OCI-M1 (cell line): ENCODE data around the gene SPEG.

Experiments used
- DNase-seq: peaks from one replicate; lab custom pipeline; 2025; lab: John Stamatoyannopoulos, UW

The SPEG gene

DNA sequence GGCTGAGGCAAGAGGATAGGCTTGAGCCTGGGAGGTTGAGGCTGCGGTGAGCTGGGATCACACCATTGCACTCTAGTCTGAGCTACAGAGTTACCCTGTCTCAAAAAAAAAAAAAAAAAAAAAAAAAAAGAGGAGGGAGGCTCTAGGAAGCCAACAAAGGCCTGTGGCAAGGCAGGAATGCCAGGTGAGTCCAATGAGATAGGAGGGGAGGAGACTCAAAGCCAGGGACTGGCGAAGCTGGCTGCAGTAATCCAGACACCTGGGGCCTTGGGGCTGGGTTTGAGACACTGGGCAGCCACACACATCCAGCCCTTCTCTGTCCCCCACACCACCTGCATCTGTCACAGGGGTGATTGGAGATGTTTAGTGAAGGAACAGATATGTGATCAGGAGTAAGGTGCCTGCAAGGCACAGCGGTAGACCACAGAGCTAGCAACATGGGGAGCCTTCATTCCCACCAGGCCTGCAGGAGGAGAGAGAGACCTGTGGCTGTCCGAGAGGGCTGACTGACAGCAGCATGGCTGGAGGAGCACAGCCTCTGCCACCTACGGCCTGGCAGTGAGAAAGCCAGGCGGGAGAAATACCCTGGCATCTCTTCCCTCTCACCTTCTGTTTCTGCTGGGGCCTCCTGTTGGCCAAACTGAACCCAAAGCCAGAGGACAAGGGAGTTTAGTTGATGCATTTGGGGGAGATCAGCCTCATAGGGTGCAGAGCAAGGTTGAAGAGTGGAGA is 99.5 kb downstream of the SPEG start:
- DNase-seq = no peak

DNA sequence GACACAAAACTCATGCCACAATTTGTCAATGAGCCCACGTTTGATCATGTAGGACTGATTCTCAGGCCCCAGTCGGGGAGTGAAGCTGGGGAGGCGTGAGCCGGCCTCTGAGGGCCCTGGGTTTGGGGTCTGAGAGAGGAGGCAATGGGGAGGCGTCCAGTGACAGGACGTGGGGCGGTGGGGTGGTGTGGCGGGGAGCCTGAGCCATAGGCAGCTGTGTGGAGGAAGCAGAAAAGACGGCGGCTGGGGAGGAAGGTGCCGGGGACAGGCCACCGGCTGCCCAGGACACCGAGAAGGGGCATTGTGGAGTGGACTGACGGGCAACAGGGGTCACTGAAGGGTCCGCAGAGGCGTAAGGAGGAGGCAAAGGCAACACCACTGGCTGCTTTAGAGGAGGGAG is 101.8 kb downstream of the SPEG start:
- no peak for DNase-seq

DNA sequence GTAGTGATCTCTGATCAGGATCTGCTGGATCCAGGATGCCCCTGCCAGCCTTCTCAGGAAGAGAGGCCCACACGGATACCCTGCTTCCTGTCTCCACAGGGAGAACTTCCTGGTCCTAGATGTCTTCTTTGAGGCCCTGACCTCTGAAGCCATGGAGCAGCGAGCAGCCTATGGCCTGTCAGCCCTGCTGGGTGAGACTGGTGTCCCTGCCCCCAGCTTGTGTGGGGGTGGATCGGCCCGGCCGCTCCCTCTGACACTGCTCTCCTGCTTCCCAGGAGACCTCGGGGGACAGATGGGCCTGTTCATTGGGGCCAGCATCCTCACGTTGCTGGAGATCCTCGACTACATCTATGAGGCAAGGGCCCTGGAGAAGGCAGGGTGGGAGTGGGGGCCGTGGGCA is 102.3 kb downstream of the SPEG start:
- no peak for DNase-seq

DNA sequence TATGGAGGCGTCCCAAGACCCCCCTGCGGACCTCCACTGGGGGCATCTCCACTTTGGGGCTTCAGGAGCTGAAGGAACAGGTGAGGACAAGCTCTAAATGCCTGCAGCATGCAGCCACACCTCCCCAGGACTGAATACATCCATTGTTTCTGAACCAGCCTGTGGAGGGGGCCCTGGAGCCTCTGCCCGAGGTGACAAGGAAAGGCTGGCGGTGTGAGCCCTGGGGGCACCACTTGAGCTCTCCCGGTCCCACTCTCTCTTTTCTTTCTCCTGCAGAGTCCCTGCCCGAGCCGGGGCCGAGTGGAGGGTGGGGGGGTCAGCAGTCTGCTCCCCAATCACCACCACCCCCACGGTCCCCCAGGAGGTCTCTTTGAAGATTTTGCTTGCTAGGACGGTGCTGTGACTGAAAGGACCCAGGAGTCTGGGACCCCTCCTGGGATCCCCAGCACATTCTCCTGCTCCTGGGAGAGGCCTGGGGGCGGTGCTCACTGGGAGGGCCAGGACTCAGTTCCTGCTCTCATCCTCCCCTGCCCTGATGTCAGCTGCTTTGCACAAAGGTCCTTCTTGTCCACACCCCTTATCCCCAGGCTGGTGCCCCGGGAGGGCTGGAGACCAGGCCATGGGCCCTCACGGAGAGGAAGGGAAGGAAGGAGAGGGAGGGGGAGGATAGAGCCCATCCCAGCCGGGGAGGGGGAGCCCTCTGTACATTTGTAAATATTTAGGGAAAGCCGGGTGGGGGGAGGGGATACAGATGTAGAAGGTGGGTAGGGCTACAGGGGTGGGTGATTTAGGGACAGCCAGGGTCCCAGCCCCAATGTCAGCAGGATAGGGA is 103.2 kb downstream of the SPEG start:
- no peak for DNase-seq

DNA sequence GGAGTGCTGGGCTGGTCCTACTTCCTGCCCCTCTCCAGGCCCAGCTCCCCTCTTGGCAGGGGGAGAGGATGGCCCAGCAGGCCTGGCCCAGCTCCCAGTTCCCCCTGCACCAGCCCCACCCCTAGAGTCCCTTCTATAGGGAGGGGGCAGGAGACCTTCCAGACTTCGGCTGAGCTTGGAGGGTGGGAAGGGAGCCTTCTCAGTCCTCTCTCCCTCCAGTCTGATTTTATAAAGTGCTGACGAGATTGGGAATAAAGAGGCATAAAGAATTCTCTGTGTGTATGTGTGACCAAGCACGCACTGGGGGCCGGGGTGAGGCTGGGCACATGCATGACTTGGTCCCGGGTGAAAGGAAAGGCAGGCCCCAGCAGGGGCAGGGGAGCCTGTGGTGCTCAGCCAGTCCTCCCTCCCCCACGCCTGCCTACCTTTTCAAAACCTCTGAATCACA is 103.9 kb downstream of the SPEG start:
- DNase-seq = no peak

DNA sequence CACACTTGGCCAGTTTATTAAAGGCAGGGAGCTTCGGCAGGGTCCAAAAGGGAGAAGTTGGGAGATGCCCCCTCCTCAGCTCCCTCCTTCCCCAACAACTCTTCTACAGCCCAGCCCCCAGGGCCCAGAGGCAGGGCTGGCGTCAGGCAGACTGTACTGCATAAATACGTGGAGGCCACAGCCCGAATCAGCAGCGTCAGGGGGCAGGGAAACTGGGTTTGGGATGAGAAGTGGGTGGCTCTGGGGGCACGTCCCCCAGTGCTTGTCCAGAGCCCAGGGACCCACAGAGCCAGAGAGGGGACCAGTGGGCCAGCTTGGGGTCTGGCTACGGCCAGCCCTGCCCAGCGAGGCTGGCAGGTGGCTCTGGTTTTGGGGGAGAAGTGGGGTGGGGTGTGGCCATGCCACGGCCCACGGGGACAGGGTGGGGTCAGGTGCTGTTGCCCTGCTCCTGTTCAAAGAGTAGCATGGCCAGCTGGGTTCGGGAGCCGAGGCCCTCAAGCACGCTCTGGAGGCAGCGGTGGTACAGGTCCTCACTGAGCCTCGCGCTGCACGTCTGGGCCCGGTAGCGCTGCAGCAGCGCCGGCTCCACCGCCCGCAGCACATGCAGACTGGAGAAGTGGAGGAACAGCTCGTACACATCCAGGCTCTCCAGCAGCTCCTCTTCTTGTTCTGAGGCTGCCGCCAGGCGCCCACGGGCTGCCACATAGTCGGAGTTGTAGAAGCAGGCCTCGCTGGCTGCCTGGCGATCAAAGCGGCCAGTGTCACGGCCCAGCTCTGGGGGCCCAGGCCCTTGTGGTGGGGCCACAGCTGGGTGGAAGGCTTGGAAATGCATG is 104.5 kb downstream of the SPEG start:
- DNase-seq = no peak

DNA sequence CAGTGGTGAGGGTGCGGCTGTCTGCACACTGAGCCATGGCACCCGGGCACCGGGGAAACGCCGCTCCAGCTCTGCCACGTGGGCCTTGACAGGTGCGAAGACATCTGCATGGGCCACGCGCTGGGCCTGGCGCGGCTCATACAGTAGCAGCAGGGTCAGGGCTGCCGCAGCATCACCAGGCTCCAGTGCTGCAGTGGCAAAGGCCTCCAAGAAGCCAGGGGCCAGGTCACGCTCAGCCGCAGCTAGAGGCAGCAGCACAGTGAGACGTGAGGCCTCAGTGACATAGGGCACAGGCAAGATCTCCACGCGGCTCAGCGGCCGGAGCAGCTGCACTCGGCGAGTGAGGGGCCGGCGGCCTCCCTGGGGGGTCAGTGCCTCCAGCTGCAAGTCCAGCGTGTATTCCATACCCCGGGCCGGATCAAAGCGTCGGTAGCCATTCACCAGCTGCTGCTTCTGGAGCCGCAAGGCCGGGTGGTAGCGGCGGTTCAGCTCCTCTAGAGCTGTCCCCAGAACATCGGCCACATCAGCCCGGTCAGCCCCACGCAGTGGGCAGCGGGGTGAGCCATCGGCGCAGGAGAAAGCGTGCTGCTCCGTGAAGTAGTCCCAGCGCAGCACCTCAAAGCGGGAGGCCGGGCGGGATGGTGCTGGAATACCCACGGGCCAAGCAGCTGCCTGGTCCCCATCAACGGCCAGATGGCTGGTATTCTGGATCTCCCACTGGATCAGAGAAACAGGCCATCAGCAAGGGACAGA is 105.5 kb downstream of the SPEG start:
- DNase-seq = no peak

DNA sequence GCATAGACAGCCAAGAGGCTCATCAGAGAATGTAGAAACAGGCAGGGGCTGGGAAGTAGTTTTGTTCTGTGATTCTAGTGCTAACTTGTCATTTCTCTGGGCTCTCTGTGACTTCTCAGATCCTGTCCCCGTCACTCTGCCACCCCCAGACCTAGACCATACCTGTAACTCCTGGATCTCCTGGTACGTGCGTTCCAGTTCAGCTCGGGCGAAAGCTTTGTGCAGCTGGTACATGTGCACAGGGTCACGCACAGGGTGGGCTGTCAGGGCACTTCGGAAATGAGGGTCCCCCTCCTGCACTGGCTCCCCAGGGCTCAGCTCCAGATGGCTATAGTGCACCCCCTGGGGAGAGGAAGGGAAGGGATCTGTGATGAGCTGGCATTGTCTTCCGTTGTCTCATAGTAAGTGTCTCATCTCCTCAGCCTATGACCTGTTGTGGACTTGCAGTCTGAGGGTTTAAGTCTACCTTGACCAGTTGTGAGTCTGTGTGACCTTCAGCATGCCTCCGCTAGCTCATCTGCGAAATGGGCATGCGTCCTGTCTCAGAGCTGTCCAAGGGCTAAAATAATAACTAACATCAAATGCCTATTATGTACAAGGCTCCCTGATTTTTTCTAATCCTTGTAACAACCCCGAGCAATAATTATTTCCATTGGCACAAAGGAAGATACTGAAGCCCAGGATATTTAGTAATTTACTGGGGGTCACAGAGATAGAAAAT is 106.3 kb downstream of the SPEG start:
- DNase-seq = no peak

DNA sequence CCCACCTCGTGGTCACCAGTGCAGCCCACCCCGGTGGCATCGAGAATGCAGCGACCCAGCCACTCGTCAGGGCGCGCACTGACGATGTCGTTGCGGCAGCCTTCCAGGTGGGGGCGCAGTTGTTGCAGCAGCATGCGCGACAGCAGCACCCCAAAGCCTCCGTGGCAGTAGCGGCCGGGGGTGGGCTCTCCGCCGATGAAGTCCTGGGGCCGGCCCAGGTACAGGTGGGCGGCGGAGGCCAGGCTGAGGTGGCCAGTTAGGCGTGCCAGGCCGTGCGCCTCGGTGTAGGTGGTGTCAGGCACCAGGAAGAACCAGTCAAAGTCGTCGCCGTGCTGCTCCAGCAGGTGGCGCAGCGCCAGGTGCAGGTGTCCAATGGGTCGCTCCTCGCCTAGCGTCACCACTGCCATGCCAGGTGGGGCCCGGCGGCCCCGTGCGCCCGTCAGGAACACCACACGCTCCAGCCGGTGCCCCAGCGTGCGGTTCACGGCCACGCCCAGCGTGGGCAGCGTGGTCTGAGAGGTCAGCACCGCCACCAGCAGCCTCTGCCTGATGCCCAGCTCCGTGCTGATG is 107.1 kb downstream of the SPEG start:
- peak; percentile 92 for DNase-seq

DNA sequence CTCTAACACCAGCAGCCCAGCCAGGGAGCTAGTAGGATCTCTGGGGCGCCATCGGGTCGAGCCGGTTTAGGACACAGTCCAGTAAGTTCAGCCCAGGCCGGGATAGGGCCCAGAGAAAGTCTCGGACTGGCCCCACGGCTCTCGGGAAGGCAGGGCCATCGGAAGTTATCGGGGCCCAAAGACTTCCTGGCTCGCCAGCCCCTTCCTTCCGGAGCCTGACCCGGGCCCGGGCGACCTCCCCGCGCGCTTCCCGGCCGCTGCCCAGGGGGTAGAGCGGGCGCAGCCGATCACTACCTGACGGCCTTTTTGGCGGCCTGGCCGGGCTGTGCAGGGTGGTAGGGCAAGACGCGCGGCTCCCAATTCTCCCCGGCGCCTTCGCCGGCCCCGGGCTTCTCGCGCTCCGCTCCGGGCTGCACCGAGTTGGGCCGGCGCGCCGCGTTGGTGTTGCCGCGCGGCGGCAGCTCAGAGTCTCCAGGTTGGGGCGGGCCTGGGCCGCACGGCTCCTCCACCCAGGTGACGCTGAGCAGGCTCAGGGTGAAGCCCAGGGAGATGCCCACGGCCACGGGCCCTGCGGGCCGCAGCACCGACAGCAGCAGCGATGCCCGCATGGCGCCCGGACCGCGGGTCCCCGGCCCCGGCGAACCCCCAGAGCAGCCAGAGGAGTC is 108.4 kb downstream of the SPEG start:
- DNase-seq = peak; percentile 68

DNA sequence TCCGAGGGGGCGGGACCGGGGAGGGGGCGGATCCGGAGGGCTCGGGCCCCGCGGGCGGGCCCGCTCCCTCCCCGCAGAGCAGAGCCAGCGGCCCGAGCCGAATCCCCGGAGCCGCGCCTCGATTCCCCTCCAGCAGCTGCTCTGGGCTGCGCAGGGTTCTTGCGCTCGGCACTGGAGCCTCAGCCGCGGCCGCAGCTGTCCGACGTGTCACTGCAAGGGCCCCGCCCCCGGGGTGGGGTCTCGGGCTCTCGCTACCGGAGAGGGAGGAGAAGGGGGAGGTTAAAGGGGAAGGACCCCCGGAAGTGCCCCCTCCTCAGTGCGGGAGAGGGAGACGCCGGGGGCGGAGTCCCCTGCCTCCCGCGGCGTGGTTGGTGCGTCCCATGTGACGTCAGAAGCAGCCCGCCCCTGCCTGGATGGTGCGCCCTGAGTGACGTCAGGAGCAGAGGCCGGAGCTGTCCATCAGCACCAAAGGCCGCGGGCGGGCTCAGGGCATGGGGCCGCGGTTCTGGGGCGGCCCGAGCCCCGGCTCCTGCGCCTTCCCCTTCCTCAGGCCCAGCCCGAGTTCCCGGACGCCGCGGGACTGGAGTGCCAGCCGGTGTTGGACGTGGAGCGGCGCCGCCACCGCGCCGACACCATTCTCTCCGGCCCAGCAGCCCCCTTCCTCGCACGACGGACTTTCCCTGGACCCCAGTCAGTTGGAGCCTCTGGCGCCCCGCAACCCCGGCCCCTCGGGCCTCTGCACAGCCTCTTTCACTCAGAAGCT is 109.1 kb downstream of the SPEG start, which contains the start of the genes CHPF and TMEM198:
Gene CHPF, minus strand, starts transcription at position 214 of the 763 bp plus-strand sequence. CDS start 271 bp downstream, outside the sequence.
Gene TMEM198, plus strand, starts transcription at position 433 of the 763 bp plus-strand sequence. CDS start 700 bp downstream, outside the sequence.
- peak; percentile 99 for DNase-seq

DNA sequence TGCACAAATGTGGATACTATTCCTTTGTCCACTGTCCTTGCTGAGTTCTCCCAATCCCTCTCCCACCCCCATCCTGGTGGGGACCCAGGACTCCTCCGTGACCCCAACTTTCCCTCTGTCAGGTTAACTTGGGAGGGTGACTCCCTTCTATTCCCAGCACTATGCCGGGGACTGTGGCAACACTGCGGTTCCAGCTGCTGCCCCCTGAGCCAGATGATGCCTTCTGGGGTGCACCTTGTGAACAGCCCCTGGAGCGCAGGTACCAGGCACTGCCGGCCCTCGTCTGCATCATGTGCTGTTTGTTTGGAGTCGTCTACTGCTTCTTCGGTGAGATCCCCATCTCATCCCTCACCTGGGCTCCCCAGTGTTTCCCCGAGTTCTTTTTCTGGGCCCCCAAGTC is 109.9 kb downstream of the SPEG start:
- no peak for DNase-seq

DNA sequence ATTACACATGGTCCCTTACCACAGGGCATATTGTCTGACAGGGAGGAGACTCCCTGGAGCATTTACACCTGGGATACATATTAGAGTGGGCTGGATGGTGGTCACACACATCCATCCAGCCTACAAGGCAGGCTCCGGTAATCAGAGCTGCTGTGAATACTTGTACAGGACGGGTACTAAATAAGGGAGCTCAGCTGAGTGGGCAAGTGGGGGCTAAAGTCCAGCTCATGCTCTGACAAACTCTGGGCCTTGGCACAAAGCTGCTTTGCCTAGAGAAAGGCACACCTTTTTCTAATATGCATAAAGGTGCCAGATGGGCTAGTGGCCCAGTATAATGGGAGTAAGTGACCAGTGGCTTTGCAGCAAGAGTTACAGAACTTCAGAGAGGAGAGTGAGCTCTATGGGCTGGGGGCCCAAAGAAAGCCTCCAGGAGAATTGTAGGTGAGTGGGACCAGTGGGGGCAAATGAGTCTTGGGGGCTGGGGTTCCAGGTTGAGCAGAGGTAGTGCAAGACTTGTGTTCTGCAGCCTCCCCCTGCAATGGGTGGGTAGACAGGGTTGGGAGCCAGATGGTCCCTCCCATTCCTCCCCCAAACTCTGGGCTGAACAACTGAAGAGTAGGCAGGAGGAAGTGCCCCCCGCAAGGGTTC is 110.8 kb downstream of the SPEG start:
- no peak for DNase-seq

DNA sequence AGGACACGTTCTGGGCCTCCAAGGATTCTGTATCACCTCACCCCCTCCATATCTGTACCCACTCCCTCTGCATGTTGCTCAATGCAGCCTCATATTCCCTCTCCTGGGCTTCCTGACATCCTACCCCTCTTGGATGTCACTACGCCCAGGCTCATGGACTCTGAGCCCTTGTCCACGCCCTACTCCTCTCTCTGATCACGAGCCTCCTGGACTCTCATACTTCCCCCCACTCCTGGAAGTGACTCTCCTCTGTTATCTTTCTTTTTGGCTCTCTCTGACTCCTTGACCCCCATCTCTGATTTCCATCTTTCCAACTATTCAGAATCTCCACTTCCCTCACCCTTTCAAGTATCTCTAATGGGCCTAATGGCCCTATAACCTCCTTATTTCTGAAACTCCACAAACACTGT is 111.3 kb downstream of the SPEG start:
- no peak for DNase-seq

DNA sequence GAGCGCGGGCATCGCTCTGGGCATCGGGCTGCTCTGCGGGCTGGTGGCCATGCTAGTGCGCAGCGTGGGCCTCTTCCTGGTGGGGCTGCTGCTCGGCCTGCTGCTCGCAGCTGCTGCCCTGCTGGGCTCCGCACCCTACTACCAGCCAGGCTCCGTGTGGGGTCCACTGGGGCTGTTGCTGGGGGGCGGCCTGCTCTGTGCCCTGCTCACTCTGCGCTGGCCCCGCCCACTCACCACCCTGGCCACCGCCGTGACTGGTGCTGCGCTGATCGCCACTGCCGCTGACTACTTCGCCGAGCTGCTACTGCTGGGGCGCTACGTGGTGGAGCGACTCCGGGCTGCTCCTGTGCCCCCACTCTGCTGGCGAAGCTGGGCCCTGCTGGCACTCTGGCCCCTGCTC is 113.0 kb downstream of the SPEG start:
- no peak for DNase-seq
